ENCODE data around the gene CD72.

CD72 gene, protein sequence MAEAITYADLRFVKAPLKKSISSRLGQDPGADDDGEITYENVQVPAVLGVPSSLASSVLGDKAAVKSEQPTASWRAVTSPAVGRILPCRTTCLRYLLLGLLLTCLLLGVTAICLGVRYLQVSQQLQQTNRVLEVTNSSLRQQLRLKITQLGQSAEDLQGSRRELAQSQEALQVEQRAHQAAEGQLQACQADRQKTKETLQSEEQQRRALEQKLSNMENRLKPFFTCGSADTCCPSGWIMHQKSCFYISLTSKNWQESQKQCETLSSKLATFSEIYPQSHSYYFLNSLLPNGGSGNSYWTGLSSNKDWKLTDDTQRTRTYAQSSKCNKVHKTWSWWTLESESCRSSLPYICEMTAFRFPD
- total RNA-seq = 4.9 to 8.4 reads per million in 2 donors

DNA sequence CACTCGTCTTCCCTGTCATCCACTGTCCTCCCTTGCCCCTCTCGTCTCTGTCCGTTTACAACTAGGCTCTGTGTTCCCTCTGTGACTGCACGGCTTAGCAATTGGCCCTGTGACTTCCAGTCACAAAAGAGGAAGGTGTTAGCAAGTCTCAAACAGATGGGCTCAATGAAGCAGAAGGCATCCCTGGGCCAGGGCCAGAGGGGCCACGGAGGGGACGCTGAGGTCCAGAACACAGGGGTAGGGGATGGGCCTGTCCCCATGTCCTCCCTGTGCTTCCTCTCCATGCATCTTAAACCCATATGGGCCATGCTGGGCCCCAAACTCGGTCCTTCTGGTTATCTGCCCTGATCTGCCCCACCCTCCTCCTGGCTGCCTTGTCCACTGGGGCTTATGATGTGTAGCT, at the start of gene CD72:
Gene CD72 (minus strand): TSS at position 89 of the 403 bp plus-strand sequence. CDS start 110 bp downstream, outside the sequence.
- DNase-seq = no peak

- DNase-seq = no peak
Observed at GRCh38 chr9:35667939-35668338, 49.7 kb upstream of the CD72 start.

DNA sequence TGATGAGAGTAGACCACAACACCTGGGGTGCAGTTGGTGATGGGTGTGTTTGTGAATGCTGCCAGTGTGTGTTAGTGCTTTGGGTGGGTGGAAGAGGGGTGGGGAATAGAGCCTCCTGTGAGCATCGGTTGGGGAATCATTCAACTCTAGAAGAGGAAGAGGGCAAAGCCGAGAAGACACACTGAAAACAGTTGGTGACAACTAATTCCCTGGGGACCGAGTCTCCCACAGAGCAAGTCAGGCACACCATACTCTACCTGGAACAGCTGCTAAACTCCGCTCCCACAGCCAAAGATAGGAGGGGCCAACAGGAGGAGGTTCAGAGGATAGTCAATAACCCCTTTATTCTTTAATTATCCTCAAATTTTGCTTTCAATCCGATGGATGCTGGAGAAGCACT, 48.3 kb upstream of the CD72 start:
- no peak for DNase-seq

DNA sequence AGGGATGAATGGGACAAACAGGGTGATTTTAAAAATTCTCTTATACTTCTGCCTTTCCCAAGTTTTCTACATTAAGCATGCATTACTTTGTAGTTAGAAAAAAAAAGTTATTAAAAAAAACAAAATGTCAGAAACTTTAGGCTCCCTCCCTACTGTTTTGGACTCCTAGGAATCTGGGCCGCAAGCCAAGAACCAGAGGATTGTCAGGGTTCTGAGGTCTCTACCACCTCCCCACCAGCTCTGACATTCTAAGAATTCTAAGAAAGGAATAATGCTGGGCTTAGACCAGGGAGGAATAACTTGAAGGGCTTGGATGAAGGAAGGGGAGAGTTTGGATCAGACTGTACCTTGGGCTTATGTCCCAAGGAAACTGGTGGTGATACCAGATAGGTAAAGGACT, 47.8 kb upstream of the CD72 start:
- DNase-seq = no peak

DNA sequence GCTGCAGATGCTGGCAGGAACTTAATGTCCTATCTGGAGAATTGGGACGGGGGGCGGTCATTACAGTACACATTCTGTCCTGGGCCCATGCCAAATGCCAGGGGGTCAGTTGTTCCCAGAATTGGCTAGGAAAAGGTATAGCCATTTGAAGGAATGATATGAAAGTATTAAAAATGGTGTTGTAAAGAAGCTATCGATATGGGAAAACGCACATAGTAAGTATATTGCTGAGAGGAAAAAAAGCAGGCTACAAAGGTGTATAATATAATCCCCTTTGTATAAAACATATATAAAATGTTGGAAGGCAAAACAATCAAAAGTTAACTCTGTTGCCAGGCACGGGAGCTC, 47.2 kb upstream of the CD72 start:
- DNase-seq = no peak

DNA sequence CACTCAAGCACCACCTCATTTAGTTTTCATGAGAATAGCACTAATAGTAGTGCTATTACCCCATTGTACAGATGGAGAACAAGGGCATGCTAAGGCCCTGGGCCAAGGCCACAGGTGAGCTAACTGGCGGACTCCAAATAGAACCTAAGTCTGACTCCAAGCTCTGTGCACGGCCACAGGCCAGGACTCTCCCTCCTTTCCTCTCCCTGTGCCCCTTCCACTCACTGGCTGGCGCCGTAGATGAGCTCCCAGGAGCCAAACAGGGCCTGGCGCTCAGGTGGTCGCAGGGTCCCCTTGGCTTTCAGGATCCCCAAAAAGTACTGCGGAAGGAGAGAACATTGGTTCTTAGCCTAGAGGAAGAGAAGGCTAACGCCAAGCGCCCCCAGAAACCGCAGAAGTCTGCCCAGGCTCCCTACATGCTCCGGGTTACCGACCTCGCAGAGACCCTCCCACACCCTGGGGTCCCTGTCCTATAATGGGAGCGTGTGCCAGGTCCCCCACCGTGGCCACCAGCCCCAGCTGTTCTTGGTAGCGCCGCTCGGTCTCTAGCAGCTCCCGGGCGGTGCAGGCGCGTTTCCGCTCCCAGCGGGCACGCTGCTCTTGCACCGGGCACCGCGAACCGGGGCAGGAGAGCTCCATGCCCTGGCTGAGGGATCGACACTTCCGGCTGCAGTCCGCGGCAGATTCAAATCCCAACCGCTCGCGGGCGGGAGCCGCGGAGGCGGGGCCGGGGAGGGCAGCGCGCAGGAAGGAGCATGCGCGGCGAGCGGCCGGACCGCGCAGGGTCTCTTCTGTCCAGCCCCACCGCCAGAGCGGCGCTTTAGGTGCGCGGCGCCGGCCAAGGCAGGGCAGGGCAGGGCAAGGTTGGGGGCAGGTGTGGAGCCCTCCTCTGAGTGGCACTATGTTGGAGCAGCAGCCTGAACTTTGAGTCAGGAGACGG, 46.6 kb upstream of the CD72 start, which contains the start of gene ARHGEF39:
Gene ARHGEF39 (minus strand): TSS at position 665 of the 940 bp plus-strand sequence. CDS start 26 bp downstream, at position 639.
- peak; percentile 62 for DNase-seq

GRCh38 chr9:35662437-35662836, 44.2 kb upstream of the CD72 start:
- DNase-seq = no peak

DNA sequence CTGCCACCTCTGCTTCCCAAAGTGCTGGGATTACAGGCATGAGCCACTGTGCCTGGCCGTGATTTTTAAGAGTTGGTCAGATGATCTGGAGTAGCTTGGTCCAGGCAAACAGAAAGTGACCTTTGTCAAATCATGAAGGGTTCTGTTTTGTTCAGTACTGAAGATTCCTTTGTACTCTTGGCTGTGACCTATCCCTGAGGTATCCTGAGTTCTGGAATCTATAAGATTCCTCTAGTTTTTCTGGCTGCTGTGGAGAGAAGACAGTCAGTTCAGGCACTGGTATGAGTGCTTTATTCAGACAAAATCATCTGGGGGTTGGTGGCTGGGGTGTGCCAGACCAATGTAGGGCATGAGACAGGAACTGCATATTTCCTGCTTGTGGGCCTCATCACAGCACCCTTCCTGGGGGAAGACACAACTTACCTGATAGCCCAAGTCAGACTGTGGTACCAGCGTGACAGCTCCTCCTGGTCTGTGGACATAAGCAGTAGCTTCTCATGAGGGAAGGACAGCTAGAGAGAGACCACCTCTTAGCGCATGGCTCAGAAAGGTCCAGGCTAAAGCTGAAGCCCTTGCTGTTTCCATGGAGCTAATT, 43.6 kb upstream of the CD72 start:
- no peak for DNase-seq

GRCh38 chr9:35660966-35661415, 42.8 kb upstream of the CD72 start:
- DNase-seq = no peak

- no peak for DNase-seq
Observed at GRCh38 chr9:35659340-35659739, 41.1 kb upstream of the CD72 start.

DNA sequence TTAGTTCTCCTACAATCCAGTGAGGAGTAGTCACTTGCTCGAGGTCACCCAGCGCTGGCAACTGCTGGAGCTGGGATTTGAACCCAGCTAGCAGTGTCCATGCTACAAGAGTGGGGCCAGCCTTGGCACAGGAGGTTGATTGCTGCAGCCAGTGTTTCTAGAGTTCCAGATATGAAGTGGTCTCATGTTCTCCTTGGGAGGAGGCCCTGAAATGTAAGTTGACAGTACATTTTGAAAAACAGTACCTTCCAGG, 40.7 kb upstream of the CD72 start:
- no peak for DNase-seq

- peak; percentile 77 for DNase-seq
Observed at GRCh38 chr9:35658137-35658967, 40.1 kb upstream of the CD72 start, which contains the start of gene CCDC107. Gene CCDC107 (plus strand): TSS chr9:35658292. CDS start chr9:35658380, 88 bp downstream.

GRCh38 chr9:35657546-35658136, 39.4 kb upstream of the CD72 start, which contains the start of gene RMRP:
Gene RMRP (minus strand): TSS chr9:35658019.
- DNase-seq = peak; percentile 71

DNA sequence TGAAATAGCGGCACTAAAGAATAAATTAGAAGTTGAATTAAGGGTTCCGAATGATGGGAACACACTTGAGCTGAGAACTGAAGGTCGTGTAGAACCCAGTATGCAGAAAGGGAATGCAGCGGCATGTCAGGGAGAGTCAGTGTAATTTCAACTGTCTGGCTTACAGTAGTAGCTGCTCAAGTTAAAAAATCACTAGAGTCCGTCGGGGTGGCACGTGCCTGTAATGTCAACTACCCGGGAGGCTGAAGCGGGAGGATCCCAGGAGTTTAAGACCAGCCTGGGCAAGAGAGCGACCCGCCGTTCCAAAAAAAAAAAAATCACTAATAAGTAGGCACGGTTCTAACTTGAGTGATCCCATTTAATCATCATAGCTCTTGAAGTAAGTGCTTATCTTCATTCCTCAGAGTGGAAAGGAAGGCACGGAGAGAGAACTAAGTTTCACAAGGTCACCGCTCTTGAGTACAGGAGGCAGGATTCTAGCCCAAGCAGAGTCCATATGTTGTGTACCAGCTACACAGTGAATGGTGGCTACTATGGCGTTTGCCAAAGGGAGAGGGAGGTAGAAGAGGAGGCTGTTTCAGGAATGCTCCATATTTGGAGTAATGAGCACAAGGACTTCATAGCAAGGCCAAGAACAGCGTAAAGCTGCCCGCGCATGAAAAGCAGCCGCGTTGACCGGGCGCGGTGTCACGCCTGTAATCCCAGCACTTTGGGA, 38.8 kb upstream of the CD72 start:
- DNase-seq = no peak

DNA sequence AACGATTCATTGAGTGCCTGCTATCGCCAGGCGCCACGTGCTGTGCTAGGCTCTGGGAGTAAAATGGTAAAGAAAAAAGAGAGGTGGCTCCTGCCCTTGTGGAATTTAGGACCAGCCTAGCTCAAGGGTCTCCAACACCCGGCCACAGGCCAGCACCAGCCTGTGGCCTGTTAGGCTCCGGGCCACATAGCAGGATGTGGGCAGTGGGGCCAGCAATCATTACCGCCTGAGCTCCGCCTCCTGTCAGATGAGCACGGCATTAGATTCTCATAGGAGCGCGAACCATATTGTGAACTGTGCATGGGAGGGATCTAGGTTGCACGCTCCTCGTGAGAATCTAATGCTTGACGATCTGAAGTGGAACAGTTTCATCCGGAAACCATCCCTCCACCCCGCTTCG, 38.1 kb upstream of the CD72 start:
- no peak for DNase-seq

- DNase-seq = no peak
Observed at GRCh38 chr9:35653611-35654010, 35.4 kb upstream of the CD72 start.

- no peak for DNase-seq
Observed at GRCh38 chr9:35652829-35653209, 34.6 kb upstream of the CD72 start.

DNA sequence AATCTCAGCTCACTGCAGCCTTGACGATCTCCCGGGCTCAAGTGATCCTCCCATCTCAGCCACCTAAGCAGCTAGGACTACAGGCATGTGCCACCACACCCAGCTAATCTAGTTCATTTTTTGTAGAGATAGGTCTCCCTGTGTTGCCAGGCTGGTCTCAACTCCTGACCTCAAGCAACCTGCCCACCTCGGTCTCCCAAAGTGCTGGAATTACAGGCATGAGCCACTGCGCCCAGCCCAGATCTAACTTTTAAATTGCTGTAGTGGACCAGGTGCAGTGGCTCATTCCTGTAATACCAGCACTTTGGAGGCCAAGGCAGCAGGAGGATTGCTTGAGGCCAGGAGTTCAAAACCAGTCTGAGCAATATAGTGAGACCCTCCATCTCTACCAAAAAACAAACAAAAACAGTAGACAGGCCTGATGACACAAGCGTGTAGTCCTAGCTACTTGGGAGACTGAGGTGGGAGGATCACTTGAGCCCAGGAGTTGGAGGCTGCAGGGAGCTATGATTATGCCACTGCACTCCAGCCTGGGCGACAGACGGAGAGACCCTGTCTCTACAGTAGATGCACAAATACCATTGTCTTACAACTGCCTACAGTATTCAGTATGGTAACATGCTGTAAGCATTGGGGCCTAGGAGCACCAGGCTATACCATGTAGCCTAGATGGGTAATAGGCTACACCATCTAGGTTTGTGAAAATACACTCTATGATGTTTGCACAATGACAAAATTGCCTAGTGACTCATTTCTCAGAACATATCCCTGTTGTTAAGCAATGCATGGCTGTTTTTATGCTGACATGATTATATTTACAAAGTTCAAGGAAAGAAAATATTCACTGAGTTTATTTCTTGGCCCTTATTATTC, 34.0 kb upstream of the CD72 start:
- DNase-seq = no peak

DNA sequence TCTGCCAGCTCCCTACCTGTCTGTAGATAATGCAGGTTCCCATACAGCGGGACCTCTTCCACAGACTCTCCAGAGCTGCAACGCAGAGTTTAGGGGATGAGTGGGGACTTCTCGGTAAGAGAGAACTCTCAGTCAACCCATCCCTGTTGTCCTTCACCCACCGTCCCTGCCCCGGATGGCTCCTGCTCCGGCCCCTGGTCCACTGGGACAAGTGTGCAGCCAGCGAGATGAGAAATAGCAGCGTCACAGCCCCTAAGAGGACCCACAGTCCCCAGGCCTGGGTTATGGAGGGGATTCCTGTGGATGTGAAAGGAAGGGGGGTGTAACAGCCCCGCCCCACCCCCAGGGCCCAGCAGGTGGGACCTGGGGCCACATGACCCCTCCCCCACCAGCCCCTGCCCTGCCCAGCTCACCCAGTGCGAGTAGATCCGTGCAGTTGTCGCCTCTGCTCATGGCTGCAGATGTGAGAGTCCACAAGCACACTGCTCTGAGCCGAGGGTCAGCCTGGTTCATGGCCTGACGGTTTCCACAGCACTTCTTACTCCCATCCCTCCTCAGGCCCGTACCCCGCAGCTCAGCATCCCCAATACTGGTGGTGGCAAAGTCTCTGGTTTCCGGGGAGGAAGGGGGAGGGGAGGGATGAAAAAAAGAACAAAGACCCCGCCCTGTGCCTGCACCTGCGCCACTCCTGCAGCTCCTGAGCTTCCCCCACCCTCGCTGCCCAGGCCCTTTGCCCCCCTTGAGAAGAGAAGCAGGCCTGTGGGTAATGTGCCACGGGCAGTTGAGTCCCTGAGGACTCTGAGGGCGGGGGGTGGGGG, 32.3 kb upstream of the CD72 start, which contains the start of gene SIT1:
Gene SIT1 (minus strand): TSS at position 591 of the 818 bp plus-strand sequence. CDS start 78 bp downstream, at position 513.
- no peak for DNase-seq

All from activated gamma-delta T cell (primary cell).